Effector memory CD4-positive, alpha-beta T cell (primary cell): ENCODE results near the gene GZMM.

ENCODE experiments used
- DNase-seq, 3 donors: peaks; one replicate each; pipeline ENCODE4 v3.0.0-alpha.2; 2020
- H3K27ac ChIP-seq: 2 replicates; pipeline ENCODE4 v1.7.0; 2013; ENCODE audit warnings: mild to moderate bottlenecking, low read length, moderate library complexity; ENCODE audit not compliant: insufficient read depth, poor library complexity, severe bottlenecking
- H3K27me3 ChIP-seq: replicated peaks from 2 replicates; pipeline ENCODE4 v1.7.0; 2013; ENCODE audit warnings: mild to moderate bottlenecking, low read length; ENCODE audit not compliant: insufficient read depth, control insufficient read depth, poor library complexity, severe bottlenecking
- H3K36me3 ChIP-seq: 2 replicates; pipeline ENCODE4 v1.7.0; 2013; ENCODE audit warnings: mild to moderate bottlenecking, low read length, moderate library complexity; ENCODE audit not compliant: control insufficient read depth, insufficient read depth
- H3K4me1 ChIP-seq: 2 replicates; pipeline ENCODE4 v1.7.0; 2013; ENCODE audit warnings: low read length, mild to moderate bottlenecking; ENCODE audit not compliant: control insufficient read depth, insufficient read depth, poor library complexity, severe bottlenecking
- H3K4me3 ChIP-seq: 2 replicates; pipeline ENCODE4 v1.7.0; 2013; ENCODE audit warnings: low read length, low read depth, mild to moderate bottlenecking; ENCODE audit not compliant: insufficient read depth, poor library complexity, severe bottlenecking
- H3K9me3 ChIP-seq: 2 replicates; pipeline ENCODE4 v1.7.0; 2013; ENCODE audit warnings: mild to moderate bottlenecking, low read length, moderate library complexity; ENCODE audit not compliant: control insufficient read depth
- total RNA-seq, 3 donors: gene quantifications; one replicate each; lab custom pipeline; 2026; lab: John Stamatoyannopoulos, UW

The GZMM gene
- total RNA-seq, result 19.0 to 50.1 (median 36.4) reads per million in 3 donors

DNA sequence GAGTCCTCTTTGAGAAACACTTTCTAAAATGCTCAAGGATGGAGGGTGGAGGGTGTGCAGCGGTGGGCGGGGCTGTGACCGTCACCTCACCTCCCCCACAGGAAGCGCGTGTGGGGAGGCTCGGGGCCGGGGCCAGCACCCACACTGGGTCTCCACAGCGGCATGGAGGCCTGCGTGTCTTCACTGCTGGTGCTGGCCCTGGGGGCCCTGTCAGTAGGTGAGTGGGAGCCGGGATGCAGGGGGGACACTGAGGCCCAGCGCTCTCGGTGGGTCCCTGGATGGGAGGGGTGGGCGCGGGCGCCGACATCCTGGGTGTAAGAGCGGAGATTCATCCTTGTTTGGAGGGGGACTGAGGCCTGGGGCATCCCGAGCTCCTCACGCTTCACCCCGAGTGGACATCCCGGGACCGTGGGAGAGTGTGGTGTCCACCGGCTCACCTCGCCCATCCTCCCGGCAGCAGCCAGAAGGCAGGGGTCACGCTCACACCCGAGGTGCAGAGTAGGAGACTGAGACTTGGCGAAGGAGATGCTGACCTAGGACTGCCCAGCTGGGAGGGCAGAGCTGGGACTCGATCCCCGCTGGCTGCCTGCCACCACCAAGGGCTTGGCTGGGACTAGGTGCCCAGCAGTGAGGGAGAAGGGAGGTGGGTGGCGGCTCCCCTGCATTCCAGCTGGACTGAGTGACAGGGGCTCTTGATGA is at the start of gene GZMM:
TSS of gene GZMM (plus strand) at position 144 of the 699 bp plus-strand sequence. CDS start at position 163, 19 bp downstream.
- Histone ChIP-seq H3K9me3 (no peaks in the 10 kb centered on the region), H3K27me3 (no peaks in the 10 kb centered on the region), H3K27ac (peak within 1 kb of the TSS; percentile 68), H3K4me3 (peak within 1 kb of the TSS; percentile 52), H3K4me1 (peaks cover 11% of the 10 kb centered on the region), H3K36me3 (peaks cover 20% of the 10 kb centered on the region)
- DNase-seq, result peak; percentile 56 to 71 (median 57)

- Histone ChIP-seq H3K4me1 (peaks cover 22% of the 10 kb centered on the region), H3K9me3 (no peaks in the 10 kb centered on the region), H3K27ac (no peak overlapping the region), H3K27me3 (peaks cover 13% of the 10 kb centered on the region), H3K36me3 (no peaks in the 10 kb centered on the region), H3K4me3 (no peak overlapping the region)
- DNase-seq, result no peak
Measured at GRCh38 chr19:494171-495080, 49.4 kb upstream of the GZMM start.

- Histone ChIP-seq H3K9me3 (no peaks in the 10 kb centered on the region), H3K27ac (no peak overlapping the region), H3K27me3 (peaks cover 13% of the 10 kb centered on the region), H3K36me3 (no peaks in the 10 kb centered on the region), H3K4me3 (no peak overlapping the region), H3K4me1 (peaks cover 18% of the 10 kb centered on the region)
- no peak for DNase-seq
Measured at GRCh38 chr19:495081-495401, 48.8 kb upstream of the GZMM start.

- H3K4me3 ChIP-seq, result no peak overlapping the region
- H3K9me3 ChIP-seq, result no peaks in the 10 kb centered on the region
- DNase-seq, result no peak
- peaks cover 18% of the 10 kb centered on the region for H3K4me1 ChIP-seq
- H3K27me3 ChIP-seq, result peaks cover 13% of the 10 kb centered on the region
- H3K27ac ChIP-seq, result no peak overlapping the region
- no peaks in the 10 kb centered on the region for H3K36me3 ChIP-seq
Measured at GRCh38 chr19:495402-496111, 48.3 kb upstream of the GZMM start.

DNA sequence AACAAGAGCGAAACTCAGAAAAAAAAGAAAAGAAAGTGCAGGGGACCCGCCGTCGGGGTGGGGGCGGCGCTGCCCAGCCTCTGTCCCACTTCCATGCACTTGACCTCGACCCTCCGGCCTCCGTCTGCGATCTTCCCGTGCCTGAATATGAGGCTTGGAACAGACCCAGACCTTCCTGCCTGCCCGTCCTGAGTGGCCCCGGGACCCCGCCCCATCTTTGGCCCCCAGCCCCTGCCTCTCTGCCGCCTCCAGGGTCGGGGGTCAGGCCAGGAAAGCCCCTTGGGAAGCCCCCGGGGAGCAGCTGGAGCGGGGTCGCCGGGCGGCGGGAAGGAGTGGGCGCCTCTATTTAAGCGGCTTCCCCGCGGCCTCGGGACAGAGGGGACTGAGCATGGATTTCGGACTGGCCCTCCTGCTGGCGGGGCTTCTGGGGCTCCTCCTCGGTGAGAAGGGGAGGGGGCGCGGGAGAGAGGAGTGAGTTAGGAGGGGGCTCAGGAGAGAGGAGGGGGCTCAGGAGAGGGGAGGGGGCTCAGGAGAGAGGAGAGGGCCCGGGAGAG is 47.7 kb upstream of the GZMM start, which contains the start of gene MADCAM1:
TSS of gene MADCAM1 (plus strand) at position 375 of the 554 bp plus-strand sequence. CDS start at position 389, 14 bp downstream.
- Histone ChIP-seq H3K4me3 (no peak within 1 kb of the TSS), H3K4me1 (peaks cover 18% of the 10 kb centered on the region), H3K27me3 (peaks cover 13% of the 10 kb centered on the region), H3K27ac (no peak within 1 kb of the TSS), H3K9me3 (no peaks in the 10 kb centered on the region), H3K36me3 (no peaks in the 10 kb centered on the region)
- DNase-seq, result no peak

DNA sequence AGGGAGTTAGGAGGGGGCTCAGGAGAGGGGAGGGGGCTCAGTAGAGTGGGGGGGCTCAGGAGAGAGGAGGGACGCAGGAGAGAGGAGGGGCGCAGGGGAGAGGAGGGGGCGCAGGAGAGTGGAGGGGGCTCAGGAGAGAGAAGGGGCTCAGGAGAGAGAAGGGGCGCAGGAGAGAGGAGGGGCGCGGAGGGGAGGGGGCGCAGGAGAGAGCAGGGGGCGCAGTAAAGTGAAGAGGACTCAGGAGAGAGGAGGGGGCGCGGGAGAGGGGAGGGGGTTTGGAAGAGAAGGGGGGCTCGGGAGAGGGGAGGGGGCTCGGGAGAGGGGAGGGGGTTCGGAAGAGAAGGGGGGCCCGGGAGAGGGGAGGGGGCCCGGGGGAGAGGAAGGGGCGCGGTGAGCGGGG is 46.9 kb upstream of the GZMM start:
- H3K4me3 ChIP-seq, result no peak overlapping the region
- no peaks in the 10 kb centered on the region for H3K36me3 ChIP-seq
- H3K27me3 ChIP-seq, result peaks cover 13% of the 10 kb centered on the region
- no peak for DNase-seq
- no peak overlapping the region for H3K27ac ChIP-seq
- peaks cover 18% of the 10 kb centered on the region for H3K4me1 ChIP-seq
- no peaks in the 10 kb centered on the region for H3K9me3 ChIP-seq

DNA sequence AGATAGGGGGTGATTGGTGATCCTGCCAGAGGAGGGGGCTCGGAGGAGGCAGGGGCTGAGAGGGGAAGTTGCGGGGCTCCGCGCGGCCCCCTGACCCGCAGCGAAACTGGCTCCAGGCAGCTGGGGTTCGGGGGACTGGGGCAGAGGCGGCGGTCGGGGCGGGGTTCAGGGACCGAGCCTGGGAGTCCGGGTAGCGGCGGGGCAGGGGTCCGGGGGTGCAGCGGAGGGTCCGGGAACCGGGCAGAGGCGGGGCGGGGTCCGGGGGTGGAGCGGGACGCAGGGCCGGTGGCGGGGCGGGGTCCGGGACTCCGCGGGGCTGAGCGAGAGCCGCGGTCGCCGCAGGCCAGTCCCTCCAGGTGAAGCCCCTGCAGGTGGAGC is 46.4 kb upstream of the GZMM start:
- Histone ChIP-seq H3K36me3 (no peaks in the 10 kb centered on the region), H3K4me3 (no peak overlapping the region), H3K4me1 (peaks cover 18% of the 10 kb centered on the region), H3K27me3 (peaks cover 13% of the 10 kb centered on the region), H3K27ac (no peak overlapping the region), H3K9me3 (no peaks in the 10 kb centered on the region)
- no peak for DNase-seq

GRCh38 chr19:497869-498510 is 45.9 kb upstream of the GZMM start:
- Histone ChIP-seq H3K4me1 (peaks cover 18% of the 10 kb centered on the region), H3K27me3 (peaks cover 13% of the 10 kb centered on the region), H3K27ac (no peak overlapping the region), H3K36me3 (no peaks in the 10 kb centered on the region), H3K9me3 (no peaks in the 10 kb centered on the region), H3K4me3 (no peak overlapping the region)
- DNase-seq, result no peak

- Histone ChIP-seq H3K4me1 (peaks cover 18% of the 10 kb centered on the region), H3K9me3 (no peaks in the 10 kb centered on the region), H3K27me3 (peaks cover 13% of the 10 kb centered on the region), H3K36me3 (no peaks in the 10 kb centered on the region), H3K27ac (no peak overlapping the region), H3K4me3 (no peak overlapping the region)
- no peak for DNase-seq
Measured at GRCh38 chr19:498511-498891, 45.4 kb upstream of the GZMM start.
